ENCODE results near the gene CCDC7. TPM values are rescaled to one million over a fixed set of nuclear protein-coding genes. Genes with fewer than 3 reads are reported as not detected.

Gene CCDC7
- total RNA-seq, 1 experiment from 2014 or later: 6.9 TPM

DNA sequence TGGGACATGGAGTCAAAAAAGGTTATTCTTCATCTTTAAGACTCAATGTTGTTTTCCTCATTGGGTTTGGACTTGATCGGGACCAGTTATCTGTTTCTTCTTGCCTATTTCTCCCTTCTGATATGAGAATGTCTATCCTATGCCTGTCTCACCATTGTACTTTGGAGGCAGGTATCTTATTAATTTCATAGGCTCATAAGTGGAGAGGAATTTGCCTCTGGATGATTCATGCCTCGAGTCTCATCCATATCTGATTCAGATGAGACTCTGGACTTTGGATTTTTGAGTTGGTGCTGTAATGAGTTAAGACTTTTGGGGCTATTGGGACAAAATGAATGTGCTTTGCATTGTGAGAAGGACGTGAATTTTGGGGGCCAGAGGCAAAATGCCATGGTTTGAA is 36.2 kb upstream of the CCDC7 start:
- H3K9me2 ChIP-seq (ENCODE audit: insufficient read depth): no peaks in the 10 kb centered on the region
- ChIA-PET CTCF (no interaction called here), POLR2A (ENCODE audit: unreplicated experiment) (no interaction called here)
- H3K27me3 ChIP-seq (ENCODE audit: insufficient read depth, low read depth): no peaks in the 10 kb centered on the region
- no peaks in the 10 kb centered on the region for H4K20me1 ChIP-seq (ENCODE audit: insufficient read depth)
- intact Hi-C loops (cut with micrococcal nuclease; ENCODE audit: unreplicated experiment): no loop called here
- H3K36me3 ChIP-seq (ENCODE audit: low read depth): no peaks in the 10 kb centered on the region
- H3K27ac ChIP-seq: no peak overlapping the region
- no peak for DNase-seq
- BruUV-seq (replicated peaks): no TSS peak
- H3K4me3 ChIP-seq: no peak overlapping the region
- H3F3A ChIP-seq (ENCODE audit: insufficient read depth, low read depth): peaks cover 2% of the 10 kb centered on the region; the same call in 1 of the 2 replicates
- 0 out of 2 replicates have a peak, but pooled peaks cover 5% of the 10 kb centered on the region for H3K4me1 ChIP-seq (replicated peaks; ENCODE audit: insufficient read depth)
- H3K4me2 ChIP-seq: no peak overlapping the region
- H3K9me3 ChIP-seq (ENCODE audit: insufficient read depth, low read depth): no peaks in the 10 kb centered on the region
- no peak for TF ChIP-seq EZH2 (IDR thresholded peaks at IDR 0.05; ENCODE audit: low read depth)
- TF ChIP-seq, protein P1, sequence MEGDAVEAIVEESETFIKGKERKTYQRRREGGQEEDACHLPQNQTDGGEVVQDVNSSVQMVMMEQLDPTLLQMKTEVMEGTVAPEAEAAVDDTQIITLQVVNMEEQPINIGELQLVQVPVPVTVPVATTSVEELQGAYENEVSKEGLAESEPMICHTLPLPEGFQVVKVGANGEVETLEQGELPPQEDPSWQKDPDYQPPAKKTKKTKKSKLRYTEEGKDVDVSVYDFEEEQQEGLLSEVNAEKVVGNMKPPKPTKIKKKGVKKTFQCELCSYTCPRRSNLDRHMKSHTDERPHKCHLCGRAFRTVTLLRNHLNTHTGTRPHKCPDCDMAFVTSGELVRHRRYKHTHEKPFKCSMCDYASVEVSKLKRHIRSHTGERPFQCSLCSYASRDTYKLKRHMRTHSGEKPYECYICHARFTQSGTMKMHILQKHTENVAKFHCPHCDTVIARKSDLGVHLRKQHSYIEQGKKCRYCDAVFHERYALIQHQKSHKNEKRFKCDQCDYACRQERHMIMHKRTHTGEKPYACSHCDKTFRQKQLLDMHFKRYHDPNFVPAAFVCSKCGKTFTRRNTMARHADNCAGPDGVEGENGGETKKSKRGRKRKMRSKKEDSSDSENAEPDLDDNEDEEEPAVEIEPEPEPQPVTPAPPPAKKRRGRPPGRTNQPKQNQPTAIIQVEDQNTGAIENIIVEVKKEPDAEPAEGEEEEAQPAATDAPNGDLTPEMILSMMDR (conservative IDR thresholded peaks at IDR 0.05): no peak
- no peak overlapping the region for H2AFZ ChIP-seq
- no peaks in the 10 kb centered on the region for H3K79me2 ChIP-seq (ENCODE audit: low read depth)

DNA sequence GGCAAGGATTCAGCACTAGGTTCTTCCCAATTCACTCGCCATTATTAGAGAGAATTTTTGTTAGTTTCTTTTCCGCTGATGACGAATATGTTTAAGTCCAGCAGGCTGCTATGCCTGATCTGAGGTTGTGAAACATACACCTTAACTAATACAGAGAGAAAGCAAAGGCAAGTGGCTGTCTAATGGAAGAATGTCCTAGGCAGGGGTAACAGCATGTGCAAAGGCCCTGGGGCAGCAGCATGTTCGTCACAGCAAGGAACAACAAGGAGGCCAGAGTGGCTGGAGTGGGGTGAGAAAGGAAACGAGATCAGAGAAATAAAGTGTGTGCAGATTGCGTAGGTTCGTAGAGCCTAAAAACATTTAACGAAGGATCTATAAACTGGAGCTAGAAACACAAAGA is 35.4 kb upstream of the CCDC7 start:
- Histone ChIP-seq H3K79me2 (ENCODE audit: low read depth) (no peaks in the 10 kb centered on the region), H3K27me3 (ENCODE audit: insufficient read depth, low read depth) (no peaks in the 10 kb centered on the region), H3K4me2 (no peak overlapping the region), H4K20me1 (ENCODE audit: insufficient read depth) (no peaks in the 10 kb centered on the region), H3K27ac (no peak overlapping the region), H3K36me3 (ENCODE audit: low read depth) (no peaks in the 10 kb centered on the region), H3F3A (ENCODE audit: insufficient read depth, low read depth) (peaks cover 2% of the 10 kb centered on the region; the same call in 1 of the 2 replicates), H3K4me1 (replicated peaks; ENCODE audit: insufficient read depth) (0 out of 2 replicates have a peak, but pooled peaks cover 5% of the 10 kb centered on the region), H2AFZ (no peak overlapping the region), H3K9me3 (ENCODE audit: insufficient read depth, low read depth) (no peaks in the 10 kb centered on the region), H3K9me2 (ENCODE audit: insufficient read depth) (no peaks in the 10 kb centered on the region), H3K4me3 (no peak overlapping the region)
- intact Hi-C loops (cut with micrococcal nuclease; ENCODE audit: unreplicated experiment): no loop called here
- no peak for DNase-seq
- no TSS peak for BruUV-seq (replicated peaks)
- ChIA-PET CTCF (no interaction called here), POLR2A (ENCODE audit: unreplicated experiment) (no interaction called here)
- no peak for TF ChIP-seq EZH2 (IDR thresholded peaks at IDR 0.05; ENCODE audit: low read depth)
- TF ChIP-seq, protein P1 (conservative IDR thresholded peaks at IDR 0.05): no peak

DNA sequence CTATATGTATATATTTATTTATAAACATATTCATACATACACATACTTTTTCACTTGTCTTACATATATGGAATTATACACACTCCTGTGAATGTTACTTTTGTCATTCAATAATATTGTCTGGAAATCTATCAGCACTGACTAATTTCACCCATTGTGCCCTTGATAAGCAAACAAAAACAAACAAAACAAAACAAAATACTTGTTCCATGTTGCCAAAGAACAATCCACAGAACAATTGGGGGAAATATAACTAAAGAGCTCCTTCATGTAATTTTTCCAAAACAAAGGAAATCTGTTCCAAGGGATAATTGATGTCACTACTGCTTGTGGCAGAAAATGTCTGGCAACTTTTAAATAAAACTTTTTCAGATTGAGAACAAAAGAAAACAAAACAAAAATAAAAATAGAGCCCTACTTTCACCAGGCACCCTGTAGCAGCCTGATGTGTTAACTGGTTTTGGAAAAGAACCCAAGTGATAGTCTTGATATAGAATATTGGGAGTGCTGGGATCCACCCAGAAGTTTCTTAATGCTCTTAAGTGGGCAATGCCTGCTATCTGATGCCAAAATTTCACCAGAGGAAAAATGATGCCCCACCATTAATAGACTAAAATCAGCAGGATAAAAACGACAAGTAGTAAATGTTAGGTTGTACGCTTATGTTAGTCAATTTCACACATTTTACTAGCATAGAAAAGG is 34.0 kb upstream of the CCDC7 start:
- CTCF ChIA-PET: no interaction called here
- Histone ChIP-seq H3K4me2 (no peak overlapping the region), H3K4me3 (no peak overlapping the region), H3K27me3 (ENCODE audit: insufficient read depth, low read depth) (no peaks in the 10 kb centered on the region), H3F3A (ENCODE audit: insufficient read depth, low read depth) (peaks cover 2% of the 10 kb centered on the region; the same call in 1 of the 2 replicates), H2AFZ (no peak overlapping the region), H3K4me1 (replicated peaks; ENCODE audit: insufficient read depth) (0 out of 2 replicates have a peak, but pooled peaks cover 5% of the 10 kb centered on the region), H4K20me1 (ENCODE audit: insufficient read depth) (no peaks in the 10 kb centered on the region), H3K9me3 (ENCODE audit: insufficient read depth, low read depth) (no peaks in the 10 kb centered on the region), H3K27ac (no peak overlapping the region), H3K9me2 (ENCODE audit: insufficient read depth) (no peaks in the 10 kb centered on the region), H3K79me2 (ENCODE audit: low read depth) (no peaks in the 10 kb centered on the region), H3K36me3 (ENCODE audit: low read depth) (no peaks in the 10 kb centered on the region)
- POLR2A ChIA-PET (ENCODE audit: unreplicated experiment): no interaction called here
- intact Hi-C loops (cut with micrococcal nuclease; ENCODE audit: unreplicated experiment): no loop called here
- no TSS peak for BruUV-seq (replicated peaks)
- TF ChIP-seq, protein P1 (conservative IDR thresholded peaks at IDR 0.05): no peak
- TF ChIP-seq EZH2 (IDR thresholded peaks at IDR 0.05; ENCODE audit: low read depth): no peak
- no peak for DNase-seq
